NCI-H1930 (cell line): ENCODE results near the gene TTLL7.

ENCODE experiments used
- DNase-seq, 2 experiments: peaks; one replicate each; lab custom pipeline; 2025; lab: John Stamatoyannopoulos, UW

TTLL7 gene

GRCh38 chr1:83872515-83872914, 126.4 kb downstream of the TTLL7 start:
- DNase-seq = no peak

- no peak for DNase-seq
Observed at GRCh38 chr1:83864991-83865390, 133.9 kb downstream of the TTLL7 start.

GRCh38 chr1:83860490-83861221, 138.3 kb downstream of the TTLL7 start:
- DNase-seq = peak; percentile 46 to 52

- no peak for DNase-seq
Observed at GRCh38 chr1:83857716-83858115, 141.2 kb downstream of the TTLL7 start.

- DNase-seq = no peak
Observed at GRCh38 chr1:83857103-83857502, 141.8 kb downstream of the TTLL7 start.

GRCh38 chr1:83856381-83856780, 142.6 kb downstream of the TTLL7 start:
- DNase-seq = no peak

GRCh38 chr1:83854456-83854855, 144.5 kb downstream of the TTLL7 start:
- no peak for DNase-seq

- no peak for DNase-seq
Observed at GRCh38 chr1:83850834-83851233, 148.1 kb downstream of the TTLL7 start.

GRCh38 chr1:83849191-83850061, 149.5 kb downstream of the TTLL7 start:
- DNase-seq = no peak

GRCh38 chr1:83846138-83846537, 152.8 kb downstream of the TTLL7 start:
- DNase-seq = no peak

GRCh38 chr1:83845437-83846071, 153.4 kb downstream of the TTLL7 start:
- no peak for DNase-seq

GRCh38 chr1:83844546-83844945, 154.4 kb downstream of the TTLL7 start:
- DNase-seq = no peak

GRCh38 chr1:83839566-83840173, 159.3 kb downstream of the TTLL7 start:
- no peak for DNase-seq

- DNase-seq = no peak
Observed at GRCh38 chr1:83838573-83838972, 160.4 kb downstream of the TTLL7 start.

- no peak for DNase-seq
Observed at GRCh38 chr1:83836543-83836942, 162.4 kb downstream of the TTLL7 start.

GRCh38 chr1:83834621-83835264, 164.2 kb downstream of the TTLL7 start:
- DNase-seq = no peak

- DNase-seq = no peak
Observed at GRCh38 chr1:83832194-83832593, 166.7 kb downstream of the TTLL7 start.

- no peak for DNase-seq
Observed at GRCh38 chr1:83829106-83829505, 169.8 kb downstream of the TTLL7 start.

- DNase-seq = no peak
Observed at GRCh38 chr1:83828456-83828855, 170.5 kb downstream of the TTLL7 start.

GRCh38 chr1:83827741-83828140, 171.2 kb downstream of the TTLL7 start:
- DNase-seq = no peak

GRCh38 chr1:83822208-83822607, 176.7 kb downstream of the TTLL7 start:
- DNase-seq = no peak

GRCh38 chr1:83819436-83819835, 179.5 kb downstream of the TTLL7 start:
- DNase-seq = no peak
